Upper lobe of left lung (tissue), 6 donors: ENCODE results near the gene KISS1R. TPM values are rescaled to one million over a fixed set of nuclear protein-coding genes. Genes with fewer than 3 reads are reported as not detected.

Experiments used
- ATAC-seq, 2 donors: fragments of 200-7000 bp; cut with Tn5 transposase; one replicate each; pipeline ENCODE4 v1.9.1; 2022; ENCODE audit warnings: mild to moderate bottlenecking in 2 of 2, moderate library complexity in 2 of 2; ENCODE audit not compliant: low FRiP score in 2 of 2
- DNase-seq, 2 donors: peaks; one replicate each; pipeline ENCODE4 v3.0.0-alpha.2; 2019 to 2020
- H3K27ac ChIP-seq, 4 donors: fragments of 200-600 bp; sonication (generic); one replicate each; pipeline ENCODE4 v1.5.1; 2016 to 2019
- H3K27me3 ChIP-seq, 4 donors: fragments of 200-600 bp; sonication (generic); one replicate each; pipeline ENCODE4 v1.5.1; 2017 to 2019
- H3K36me3 ChIP-seq, 4 donors: fragments of 200-600 bp; sonication (generic); one replicate each; pipeline ENCODE4 v1.5.1; 2016 to 2019
- H3K4me1 ChIP-seq, 4 donors: fragments of 200-600 bp; sonication (generic); one replicate each; pipeline ENCODE4 v1.5.1; 2018 to 2019
- H3K4me3 ChIP-seq, 4 donors: fragments of 200-600 bp; sonication (generic); one replicate each; pipeline ENCODE4 v1.5.1; 2017 to 2019; ENCODE audit warnings: mild to moderate bottlenecking in 2 of 4, moderate library complexity in 1 of 4
- H3K9me3 ChIP-seq, 4 donors: fragments of 200-600 bp; sonication (generic); one replicate each; pipeline ENCODE4 v1.5.1; 2018 to 2019
- EP300 ChIP-seq, 4 donors: sonication (generic); formaldehyde crosslinking; IDR thresholded peaks; one replicate each; pipeline ENCODE4 v1.5.1; 2017; ENCODE audit warnings: antibody characterized with exemption in 4 of 4, control low read depth in 2 of 4
- POLR2A ChIP-seq, 4 donors: fragments of 450-650 bp; IDR thresholded peaks; one replicate each; pipeline ENCODE4 v1.5.1; 2016 to 2017; ENCODE audit warnings: antibody characterized with exemption in 4 of 4, mild to moderate bottlenecking in 2 of 4
- POLR2AphosphoS5 ChIP-seq, 2 donors: sonication (generic); formaldehyde crosslinking; IDR thresholded peaks; one replicate each; pipeline ENCODE4 v1.5.1; 2017; ENCODE audit warnings: antibody characterized with exemption in 2 of 2
- WGBS, 2 donors: methylation state at CpG; one replicate each; pipeline ENCODE4 v1.1.5; 2017 to 2018; 5-methylcytosine and 5-hydroxymethylcytosine counted together
- total RNA-seq, 6 donors: library from RNA; depleted of rRNA in 4 of 6; stranded (reverse); fragments of >200 nt in 4 of 6; gene quantifications; one replicate each; pipeline versions ENCODE4 v1.1.0 to v1.2.1, GENCODE V29; 2016 to 2021
- TF ChIP-seq, protein P1 (sequence below), 6 experiments: fragments of 450-650 bp in 4 of 6; fragments of 200-600 bp in 2 of 6; sonication (generic) in 2 of 6; IDR thresholded peaks; one replicate each; pipeline ENCODE4 v1.5.1; 2016 to 2019; ENCODE audit warnings: antibody characterized with exemption in 6 of 6
- donor health status: DM: no; HTN: no; CAD: no; lungs with moderate emphysema.
- donor health status: DM: no; HTN: yes; CAD: no; lungs with severe emphysema.

Gene KISS1R
- total RNA-seq, 6 donors from 2014 or later, result not detected

DNA sequence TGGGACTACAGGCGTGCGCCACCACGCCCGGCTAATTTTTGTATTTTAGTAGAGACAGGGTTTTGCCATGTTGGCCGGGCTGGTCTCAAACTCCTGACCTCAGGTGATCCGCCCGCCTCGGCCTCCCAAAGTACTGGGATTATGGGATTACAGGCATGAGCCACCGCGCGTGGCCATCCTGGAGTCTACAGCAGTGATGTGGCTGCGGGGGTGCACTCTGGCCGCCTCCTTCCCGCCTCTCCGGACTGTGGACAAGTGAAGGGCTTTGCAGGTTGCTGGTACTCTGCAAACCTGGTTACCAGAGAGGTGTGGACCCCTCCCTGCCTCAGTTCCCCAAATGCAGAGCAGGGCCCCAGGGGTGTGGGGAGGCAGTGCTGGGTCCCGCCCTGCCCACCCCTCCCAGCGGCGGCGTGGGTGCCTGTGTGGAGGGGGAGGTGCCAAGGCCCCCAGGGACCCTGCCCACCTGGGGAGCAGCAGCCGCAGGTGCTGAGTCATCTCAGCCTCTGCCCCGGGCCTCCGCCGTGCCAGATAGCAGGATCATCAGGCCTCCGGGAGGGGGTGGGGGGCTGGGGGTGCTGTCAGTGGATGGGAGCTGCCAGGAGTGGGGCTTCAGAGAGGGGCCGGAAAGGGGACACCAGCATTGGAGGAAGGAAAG, 31.8 kb downstream of the KISS1R start:
- peak in 1 of 2 donors; percentile 55 for DNase-seq
- Histone ChIP-seq H3K4me3 (no peak overlapping the region), H3K27ac (no peak overlapping the region), H3K27me3 (no peaks in the 10 kb centered on the region), H3K4me1 (peaks cover 15 to 20% (median 17%) of the 10 kb centered on the region in 4 donors), H3K9me3 (no peaks in the 10 kb centered on the region), H3K36me3 (peaks cover 0 to 8% (median 0%) of the 10 kb centered on the region in 4 donors)
- 85 to 90% methylated on average over 13 to 23 of the region's 25 CpGs for WGBS, 2 donors
- ATAC-seq, result no peak
- TF ChIP-seq, protein P1, sequence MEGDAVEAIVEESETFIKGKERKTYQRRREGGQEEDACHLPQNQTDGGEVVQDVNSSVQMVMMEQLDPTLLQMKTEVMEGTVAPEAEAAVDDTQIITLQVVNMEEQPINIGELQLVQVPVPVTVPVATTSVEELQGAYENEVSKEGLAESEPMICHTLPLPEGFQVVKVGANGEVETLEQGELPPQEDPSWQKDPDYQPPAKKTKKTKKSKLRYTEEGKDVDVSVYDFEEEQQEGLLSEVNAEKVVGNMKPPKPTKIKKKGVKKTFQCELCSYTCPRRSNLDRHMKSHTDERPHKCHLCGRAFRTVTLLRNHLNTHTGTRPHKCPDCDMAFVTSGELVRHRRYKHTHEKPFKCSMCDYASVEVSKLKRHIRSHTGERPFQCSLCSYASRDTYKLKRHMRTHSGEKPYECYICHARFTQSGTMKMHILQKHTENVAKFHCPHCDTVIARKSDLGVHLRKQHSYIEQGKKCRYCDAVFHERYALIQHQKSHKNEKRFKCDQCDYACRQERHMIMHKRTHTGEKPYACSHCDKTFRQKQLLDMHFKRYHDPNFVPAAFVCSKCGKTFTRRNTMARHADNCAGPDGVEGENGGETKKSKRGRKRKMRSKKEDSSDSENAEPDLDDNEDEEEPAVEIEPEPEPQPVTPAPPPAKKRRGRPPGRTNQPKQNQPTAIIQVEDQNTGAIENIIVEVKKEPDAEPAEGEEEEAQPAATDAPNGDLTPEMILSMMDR (IDR thresholded peaks at IDR 0.05), result no peak
- TF ChIP-seq POLR2A (IDR thresholded peaks at IDR 0.05) (no peak), EP300 (IDR thresholded peaks at IDR 0.05) (no peak), POLR2AphosphoS5 (IDR thresholded peaks at IDR 0.05) (no peak)

DNA sequence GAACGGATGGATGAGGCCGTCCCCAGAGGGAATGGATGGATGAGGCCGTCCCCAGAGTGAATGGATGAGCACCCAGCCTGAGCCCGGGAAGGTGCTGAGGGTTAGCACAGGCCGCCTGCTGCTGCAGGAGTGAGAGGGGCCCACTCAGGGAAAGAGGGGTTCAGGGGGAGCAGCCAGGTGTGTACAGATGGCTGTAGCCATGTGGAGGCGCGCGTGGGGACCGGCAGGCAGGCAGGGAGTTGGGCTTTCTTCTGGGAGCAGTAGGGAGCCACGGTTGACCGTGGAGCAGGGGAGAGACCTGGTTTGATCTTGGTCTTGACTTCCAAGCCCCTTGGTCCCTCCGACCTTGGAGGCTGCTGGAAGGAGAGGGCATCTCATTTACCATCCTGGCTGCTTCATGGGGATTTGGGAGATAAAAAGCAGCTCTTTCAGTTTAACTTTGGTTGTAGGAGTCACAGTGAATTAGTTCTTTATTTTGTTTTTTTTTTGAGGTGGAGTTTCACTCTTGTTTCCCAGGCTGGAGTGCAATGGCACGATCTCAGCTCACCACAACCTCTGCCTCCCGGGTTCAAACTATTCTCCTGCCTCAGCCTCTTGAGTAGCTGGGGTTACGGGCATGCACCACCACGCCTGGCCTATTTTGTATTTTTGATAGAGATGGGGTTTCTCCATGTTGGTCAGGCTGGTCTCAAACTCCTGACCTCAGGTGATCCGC, 33.4 kb downstream of the KISS1R start:
- Histone ChIP-seq H3K27ac (no peak overlapping the region), H3K9me3 (no peaks in the 10 kb centered on the region), H3K27me3 (no peaks in the 10 kb centered on the region), H3K4me3 (no peak overlapping the region), H3K4me1 (peaks cover 18 to 23% (median 20%) of the 10 kb centered on the region in 4 donors), H3K36me3 (peaks cover 0 to 8% (median 0%) of the 10 kb centered on the region in 4 donors)
- WGBS, 2 donors, result 86 to 92% methylated on average over 16 to 17 of the region's 17 CpGs
- DNase-seq, result peak in 1 of 2 donors; percentile 52
- no peak for TF ChIP-seq EP300 (IDR thresholded peaks at IDR 0.05)
- TF ChIP-seq, protein P1 (IDR thresholded peaks at IDR 0.05), result no peak
- no peak for TF ChIP-seq POLR2AphosphoS5 (IDR thresholded peaks at IDR 0.05)
- no peak for TF ChIP-seq POLR2A (IDR thresholded peaks at IDR 0.05)
- ATAC-seq, result no peak

DNA sequence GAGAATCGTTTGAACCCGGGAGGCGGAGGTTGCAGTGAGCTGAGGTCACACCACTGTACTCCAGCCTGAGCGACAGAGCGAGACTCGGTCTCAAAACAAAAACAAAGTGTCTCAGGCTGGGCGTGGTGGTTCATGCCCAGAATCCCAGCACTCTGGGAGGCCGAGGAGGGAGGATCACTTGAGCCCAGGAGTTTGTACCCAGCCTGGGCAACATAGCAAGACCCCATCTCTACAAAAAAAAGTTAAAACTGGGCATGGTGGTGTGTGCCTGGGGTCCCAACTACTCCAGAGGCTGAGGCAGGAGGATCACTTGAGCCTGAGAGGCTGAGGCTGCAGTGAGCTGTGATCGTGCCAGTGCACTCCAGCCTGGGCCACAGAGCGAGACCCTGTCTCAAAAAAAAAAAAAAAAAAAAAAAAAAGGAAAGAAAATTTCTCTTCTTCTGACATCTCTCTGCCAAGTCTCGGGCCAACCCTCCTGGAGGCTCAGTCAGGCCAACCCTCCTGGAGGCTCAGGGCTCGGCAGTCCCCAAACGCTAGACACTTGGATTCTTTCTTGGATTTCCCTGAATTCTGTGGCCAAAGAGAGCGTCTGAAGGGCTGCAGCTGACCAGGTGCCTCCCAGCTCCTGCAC, 35.0 kb downstream of the KISS1R start:
- DNase-seq, result no peak
- peak overlapping the region in 1 of 4 donors; percentile 64 for H3K27ac ChIP-seq

GRCh38 chr19:952680-953444, 35.7 kb downstream of the KISS1R start:
- ATAC-seq, result no peak
- peak; percentile 28 to 61 for DNase-seq
- WGBS, 2 donors, result 8 to 20% methylated on average over 10 to 21 of the region's 21 CpGs

More for the DNA sequence above, 35.0 kb downstream of the KISS1R start:
- 81% methylated on average over 14 of the region's 14 CpGs for WGBS, 2 donors
- Histone ChIP-seq H3K9me3 (no peaks in the 10 kb centered on the region), H3K4me1 (peaks cover 23 to 29% (median 25%) of the 10 kb centered on the region in 4 donors), H3K4me3 (peak overlapping the region in 1 of 4 donors; percentile 7), H3K27me3 (no peaks in the 10 kb centered on the region), H3K36me3 (peaks cover 0 to 8% (median 0%) of the 10 kb centered on the region in 4 donors)
- no peak for TF ChIP-seq EP300 (IDR thresholded peaks at IDR 0.05)
- no peak for TF ChIP-seq POLR2A (IDR thresholded peaks at IDR 0.05)
- TF ChIP-seq, protein P1 (IDR thresholded peaks at IDR 0.05), result no peak
- TF ChIP-seq POLR2AphosphoS5 (IDR thresholded peaks at IDR 0.05), result no peak
- ATAC-seq, result no peak

More at GRCh38 chr19:952680-953444, 35.7 kb downstream of the KISS1R start:
- Histone ChIP-seq H3K27me3 (no peaks in the 10 kb centered on the region), H3K36me3 (peaks cover 0 to 3% (median 0%) of the 10 kb centered on the region in 4 donors), H3K9me3 (no peaks in the 10 kb centered on the region), H3K4me3 (peak overlapping the region in 3 of 4 donors; percentile 7 to 13 (median 11)), H3K4me1 (peaks cover 23 to 29% (median 25%) of the 10 kb centered on the region in 4 donors), H3K27ac (peak overlapping the region in 2 of 4 donors; percentile 5 to 64)
- no peak for TF ChIP-seq POLR2A (IDR thresholded peaks at IDR 0.05)
- TF ChIP-seq, protein P1 (IDR thresholded peaks at IDR 0.05), result no peak
